Measurements from ENCODE around the gene SCGB3A2. TPM values are rescaled to one million over a fixed set of nuclear protein-coding genes. Genes with fewer than 3 reads are reported as not detected.

Gene SCGB3A2
- not detected for total RNA-seq
- polyA plus RNA-seq = 1 to 10 TPM in 1 of 2 donors, under 1 TPM in 1; 0.43 to 2.0 TPM
- long read RNA-seq, donor 1 = 0 reads
- long read RNA-seq, donor 2, partial matches to known transcripts = 0 of 2 reads
- long read RNA-seq, donor 2, other reads (novel, unspliced or antisense) = 2 of 2 reads

- no peaks in the 10 kb centered on the region for H3K27me3 ChIP-seq (ENCODE audit: control insufficient read depth in 1 of 2, insufficient read depth in 2 of 2, low read length in 1 of 2)
- DNase-seq (no peak), ATAC-seq (ENCODE audit: low FRiP score) (no peak)
- H3K4me1 ChIP-seq (ENCODE audit: control insufficient read depth in 1 of 2, insufficient read depth in 2 of 2, low read length in 2 of 2) = peaks cover 0 to 3% of the 10 kb centered on the region in 2 donors
- H3K27ac ChIP-seq (ENCODE audit: low read depth in 1 of 2, low read length in 2 of 2) = no peak within 1 kb of the TSS
- WGBS, 2 donors = 16 to 22% methylated on average over 2 of the region's 2 CpGs
- intact Hi-C loops (cut with DNase I) = no loop called here
- no peak within 1 kb of the TSS for H3K4me3 ChIP-seq (ENCODE audit: low read length in 2 of 2)
- H3K9me3 ChIP-seq (ENCODE audit: control insufficient read depth, low read length) = no peaks in the 10 kb centered on the region
- peaks cover 0 to 5% of the 10 kb centered on the region in 2 donors for H3K36me3 ChIP-seq (ENCODE audit: control insufficient read depth in 1 of 2, insufficient read depth in 2 of 2, low read length in 1 of 2)
Measured at GRCh38 chr5:147878066-147878759, at the start of gene SCGB3A2. SCGB3A2 (plus strand) TSS chr5:147878711; CDS start chr5:147878804, 93 bp downstream.

- intact Hi-C loops (cut with DNase I) = no loop called here
- H3K4me3 ChIP-seq (ENCODE audit: low read length in 2 of 2) = no peak overlapping the region
- DNase-seq = no peak
- H3K27ac ChIP-seq (ENCODE audit: low read depth in 1 of 2, low read length in 2 of 2) = no peak overlapping the region
- no peaks in the 10 kb centered on the region for H3K36me3 ChIP-seq (ENCODE audit: control insufficient read depth in 1 of 2, insufficient read depth in 2 of 2, low read length in 1 of 2)
- no peaks in the 10 kb centered on the region for H3K4me1 ChIP-seq (ENCODE audit: control insufficient read depth in 1 of 2, insufficient read depth in 2 of 2, low read length in 2 of 2)
- no peaks in the 10 kb centered on the region for H3K27me3 ChIP-seq (ENCODE audit: control insufficient read depth in 1 of 2, insufficient read depth in 2 of 2, low read length in 1 of 2)
- no peaks in the 10 kb centered on the region for H3K9me3 ChIP-seq (ENCODE audit: control insufficient read depth, low read length)
- no peak for ATAC-seq (ENCODE audit: low FRiP score)
Measured at GRCh38 chr5:147830035-147830434, 48.5 kb upstream of the SCGB3A2 start.

- Histone ChIP-seq H3K9me3 (ENCODE audit: control insufficient read depth, low read length) (no peaks in the 10 kb centered on the region), H3K4me3 (ENCODE audit: low read length in 2 of 2) (no peak within 1 kb of the TSS), H3K27me3 (ENCODE audit: control insufficient read depth in 1 of 2, insufficient read depth in 2 of 2, low read length in 1 of 2) (no peaks in the 10 kb centered on the region), H3K27ac (ENCODE audit: low read depth in 1 of 2, low read length in 2 of 2) (no peak within 1 kb of the TSS), H3K4me1 (ENCODE audit: control insufficient read depth in 1 of 2, insufficient read depth in 2 of 2, low read length in 2 of 2) (no peaks in the 10 kb centered on the region), H3K36me3 (ENCODE audit: control insufficient read depth in 1 of 2, insufficient read depth in 2 of 2, low read length in 1 of 2) (no peaks in the 10 kb centered on the region)
- WGBS, 2 donors = 96% methylated on average over 3 of the region's 3 CpGs
- no peak for ATAC-seq (ENCODE audit: low FRiP score)
- no peak for DNase-seq
- intact Hi-C loops (cut with DNase I) = no loop called here
Measured at GRCh38 chr5:147831465-147831864, 47.0 kb upstream of the SCGB3A2 start, which contains the start of gene SPINK1. SPINK1 (minus strand) TSS chr5:147831671; CDS start chr5:147831577, 94 bp downstream.

GRCh38 chr5:147832541-147832940, 46.0 kb upstream of the SCGB3A2 start:
- no peak for DNase-seq
- no peak for ATAC-seq (ENCODE audit: low FRiP score)
- Histone ChIP-seq H3K27me3 (ENCODE audit: control insufficient read depth in 1 of 2, insufficient read depth in 2 of 2, low read length in 1 of 2) (no peaks in the 10 kb centered on the region), H3K36me3 (ENCODE audit: control insufficient read depth in 1 of 2, insufficient read depth in 2 of 2, low read length in 1 of 2) (no peaks in the 10 kb centered on the region), H3K27ac (ENCODE audit: low read depth in 1 of 2, low read length in 2 of 2) (no peak overlapping the region), H3K4me3 (ENCODE audit: low read length in 2 of 2) (no peak overlapping the region), H3K4me1 (ENCODE audit: control insufficient read depth in 1 of 2, insufficient read depth in 2 of 2, low read length in 2 of 2) (no peaks in the 10 kb centered on the region), H3K9me3 (ENCODE audit: control insufficient read depth, low read length) (no peaks in the 10 kb centered on the region)
- intact Hi-C loops (cut with DNase I) = no loop called here
- 85 to 94% methylated on average over 1 of the region's 1 CpG for WGBS, 2 donors

GRCh38 chr5:147835386-147835798, 43.1 kb upstream of the SCGB3A2 start:
- no peaks in the 10 kb centered on the region for H3K4me1 ChIP-seq (ENCODE audit: control insufficient read depth in 1 of 2, insufficient read depth in 2 of 2, low read length in 2 of 2)
- ATAC-seq (ENCODE audit: low FRiP score) (no peak), DNase-seq (no peak)
- no peak overlapping the region for H3K27ac ChIP-seq (ENCODE audit: low read depth in 1 of 2, low read length in 2 of 2)
- no peak overlapping the region for H3K4me3 ChIP-seq (ENCODE audit: low read length in 2 of 2)
- no peaks in the 10 kb centered on the region for H3K9me3 ChIP-seq (ENCODE audit: control insufficient read depth, low read length)
- H3K36me3 ChIP-seq (ENCODE audit: control insufficient read depth in 1 of 2, insufficient read depth in 2 of 2, low read length in 1 of 2) = no peaks in the 10 kb centered on the region
- 29 to 53% methylated on average over 2 of the region's 2 CpGs for WGBS, 2 donors
- H3K27me3 ChIP-seq (ENCODE audit: control insufficient read depth in 1 of 2, insufficient read depth in 2 of 2, low read length in 1 of 2) = no peaks in the 10 kb centered on the region
- intact Hi-C loops (cut with DNase I) = no loop called here

- 93% methylated on average over 3 of the region's 3 CpGs for WGBS, 2 donors
Measured at GRCh38 chr5:147836439-147836838, 42.1 kb upstream of the SCGB3A2 start.

GRCh38 chr5:147842869-147843268, 35.6 kb upstream of the SCGB3A2 start:
- ATAC-seq (ENCODE audit: low FRiP score) (no peak), DNase-seq (no peak)
- 28 to 35% methylated on average over 2 of the region's 2 CpGs for WGBS, 2 donors
- H3K36me3 ChIP-seq (ENCODE audit: control insufficient read depth in 1 of 2, insufficient read depth in 2 of 2, low read length in 1 of 2) = no peaks in the 10 kb centered on the region
- no peaks in the 10 kb centered on the region for H3K9me3 ChIP-seq (ENCODE audit: control insufficient read depth, low read length)
- no peaks in the 10 kb centered on the region for H3K4me1 ChIP-seq (ENCODE audit: control insufficient read depth in 1 of 2, insufficient read depth in 2 of 2, low read length in 2 of 2)
- H3K27ac ChIP-seq (ENCODE audit: low read depth in 1 of 2, low read length in 2 of 2) = no peak overlapping the region
- intact Hi-C loops (cut with DNase I) = no loop called here
- no peaks in the 10 kb centered on the region for H3K27me3 ChIP-seq (ENCODE audit: control insufficient read depth in 1 of 2, insufficient read depth in 2 of 2, low read length in 1 of 2)
- H3K4me3 ChIP-seq (ENCODE audit: low read length in 2 of 2) = no peak overlapping the region

More at GRCh38 chr5:147836439-147836838, 42.1 kb upstream of the SCGB3A2 start:
- DNase-seq (no peak), ATAC-seq (ENCODE audit: low FRiP score) (no peak)
- Histone ChIP-seq H3K36me3 (ENCODE audit: control insufficient read depth in 1 of 2, insufficient read depth in 2 of 2, low read length in 1 of 2) (no peaks in the 10 kb centered on the region), H3K9me3 (ENCODE audit: control insufficient read depth, low read length) (no peaks in the 10 kb centered on the region), H3K27me3 (ENCODE audit: control insufficient read depth in 1 of 2, insufficient read depth in 2 of 2, low read length in 1 of 2) (no peaks in the 10 kb centered on the region), H3K27ac (ENCODE audit: low read depth in 1 of 2, low read length in 2 of 2) (no peak overlapping the region), H3K4me3 (ENCODE audit: low read length in 2 of 2) (no peak overlapping the region), H3K4me1 (ENCODE audit: control insufficient read depth in 1 of 2, insufficient read depth in 2 of 2, low read length in 2 of 2) (no peaks in the 10 kb centered on the region)
- intact Hi-C loops (cut with DNase I) = no loop called here

GRCh38 chr5:147844846-147845245, 33.7 kb upstream of the SCGB3A2 start:
- ATAC-seq (ENCODE audit: low FRiP score) (no peak), DNase-seq (no peak)
- Histone ChIP-seq H3K4me1 (ENCODE audit: control insufficient read depth in 1 of 2, insufficient read depth in 2 of 2, low read length in 2 of 2) (no peaks in the 10 kb centered on the region), H3K36me3 (ENCODE audit: control insufficient read depth in 1 of 2, insufficient read depth in 2 of 2, low read length in 1 of 2) (no peaks in the 10 kb centered on the region), H3K27me3 (ENCODE audit: control insufficient read depth in 1 of 2, insufficient read depth in 2 of 2, low read length in 1 of 2) (no peaks in the 10 kb centered on the region), H3K4me3 (ENCODE audit: low read length in 2 of 2) (no peak overlapping the region), H3K27ac (ENCODE audit: low read depth in 1 of 2, low read length in 2 of 2) (no peak overlapping the region), H3K9me3 (ENCODE audit: control insufficient read depth, low read length) (no peaks in the 10 kb centered on the region)
- intact Hi-C loops (cut with DNase I) = no loop called here
- 48 to 75% methylated on average over 3 of the region's 3 CpGs for WGBS, 2 donors

- intact Hi-C loops (cut with DNase I) = no loop called here
- no peaks in the 10 kb centered on the region for H3K27me3 ChIP-seq (ENCODE audit: control insufficient read depth in 1 of 2, insufficient read depth in 2 of 2, low read length in 1 of 2)
- H3K27ac ChIP-seq (ENCODE audit: low read depth in 1 of 2, low read length in 2 of 2) = no peak overlapping the region
- WGBS, 2 donors = 88 to 94% methylated on average over 4 of the region's 4 CpGs
- no peak for ATAC-seq (ENCODE audit: low FRiP score)
- no peak for DNase-seq
- H3K4me1 ChIP-seq (ENCODE audit: control insufficient read depth in 1 of 2, insufficient read depth in 2 of 2, low read length in 2 of 2) = no peaks in the 10 kb centered on the region
- no peak overlapping the region for H3K4me3 ChIP-seq (ENCODE audit: low read length in 2 of 2)
- no peaks in the 10 kb centered on the region for H3K9me3 ChIP-seq (ENCODE audit: control insufficient read depth, low read length)
- no peaks in the 10 kb centered on the region for H3K36me3 ChIP-seq (ENCODE audit: control insufficient read depth in 1 of 2, insufficient read depth in 2 of 2, low read length in 1 of 2)
Measured at GRCh38 chr5:147845618-147846017, 32.9 kb upstream of the SCGB3A2 start.

Data from aorta (tissue), 5 donors.